Skeletal muscle cell (primary cell): ENCODE measurements around the gene PPARG.
A peak's percentile ranks its signal among the peaks of the same experiment; 100 is the strongest.

Source experiments
- DNase-seq: peaks from one replicate; pipeline ENCODE4 v3.0.0-alpha.2; 2010; ENCODE audit warnings: low read depth
- H3K4me3 ChIP-seq: 2 replicates; pipeline ENCODE4 v1.5.1; 2011; ENCODE audit warnings: low read depth, mild to moderate bottlenecking, control low read depth, low read length, moderate library complexity

PPARG gene

DNA sequence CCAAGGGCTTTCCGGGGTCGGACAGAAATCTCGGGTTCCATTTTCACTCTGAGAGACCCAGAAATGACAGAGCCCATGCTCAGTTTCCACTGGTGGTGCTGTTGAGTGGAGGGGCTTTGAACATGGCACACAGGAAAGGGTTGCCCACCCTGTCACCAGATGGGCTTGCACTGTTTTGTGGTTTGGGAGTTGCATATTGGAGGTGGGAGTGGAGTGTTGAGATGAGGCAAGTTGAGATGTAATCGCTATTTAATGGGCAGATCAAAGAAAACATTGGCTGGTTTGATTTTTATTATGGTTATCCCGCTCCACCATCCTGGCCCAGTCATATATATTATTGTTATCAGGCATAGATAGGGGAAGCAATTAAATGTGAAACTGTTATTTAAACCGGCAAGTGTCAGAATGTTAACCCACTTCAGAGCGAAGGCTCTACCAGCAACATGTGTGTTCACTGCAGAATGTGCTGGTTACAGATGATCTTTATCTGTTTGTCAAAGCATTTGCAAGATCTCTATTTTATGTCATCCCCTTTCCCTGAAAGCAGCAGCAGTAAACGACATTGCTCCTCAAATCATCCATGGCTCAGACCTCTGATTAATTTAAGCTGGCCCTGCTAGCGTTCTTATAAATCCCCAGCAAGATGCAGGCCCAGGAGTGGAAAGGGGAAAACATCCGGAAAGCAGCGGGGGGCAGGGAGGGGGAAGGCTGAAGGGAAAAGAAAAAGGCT, 137.1 kb downstream of the PPARG start:
- H3K4me3 ChIP-seq, result no peak overlapping the region
- no peak for DNase-seq

DNA sequence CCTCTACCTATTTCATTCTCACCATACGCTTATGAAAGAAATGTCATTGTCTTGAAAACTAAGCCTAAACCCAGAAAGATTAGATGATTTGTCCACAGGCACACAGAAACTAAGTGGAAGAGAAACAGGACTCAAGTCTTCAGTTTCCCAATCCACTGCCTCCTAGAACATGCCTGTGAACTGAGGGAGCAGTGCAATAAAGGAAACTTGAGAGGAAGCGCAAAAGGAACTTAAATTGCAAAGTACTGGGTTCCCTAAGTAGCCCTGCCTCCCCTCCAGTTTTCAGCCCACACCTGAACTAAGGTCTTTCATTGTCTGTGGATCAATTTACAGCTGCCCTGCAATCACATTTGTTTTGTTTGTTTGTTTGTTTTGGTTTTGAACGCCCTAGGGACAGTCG, 138.7 kb downstream of the PPARG start:
- H3K4me3 ChIP-seq, result no peak overlapping the region
- DNase-seq, result no peak

DNA sequence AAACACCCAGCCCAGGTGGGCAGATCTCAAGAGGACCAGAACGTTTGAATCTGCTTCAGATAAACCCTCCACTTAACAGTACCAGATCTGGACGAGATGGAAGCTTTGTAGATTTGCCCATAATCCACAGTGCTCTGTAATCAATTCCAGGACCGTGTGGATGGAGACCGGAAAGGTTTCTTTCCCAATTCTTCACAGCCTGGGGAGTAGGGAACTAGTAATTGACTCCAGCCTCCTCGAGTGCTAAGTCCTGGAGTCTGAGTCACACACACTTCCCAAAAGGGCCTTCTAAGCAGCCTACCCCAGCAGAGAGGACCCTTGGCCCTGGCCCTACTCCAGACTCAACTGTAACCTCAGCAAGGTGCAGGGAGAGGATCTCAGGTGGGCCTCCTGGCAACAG, 139.3 kb downstream of the PPARG start:
- no peak overlapping the region for H3K4me3 ChIP-seq
- DNase-seq, result no peak

- no peak for DNase-seq
- H3K4me3 ChIP-seq, result no peak overlapping the region
Measured at GRCh38 chr3:12430086-12430485, 141.2 kb downstream of the PPARG start.

- H3K4me3 ChIP-seq, result no peak overlapping the region
- DNase-seq, result no peak
Measured at GRCh38 chr3:12433823-12434222, 145.0 kb downstream of the PPARG start.

- DNase-seq, result peak; percentile 74
- no peak overlapping the region for H3K4me3 ChIP-seq
Measured at GRCh38 chr3:12436514-12437220, 147.8 kb downstream of the PPARG start.

GRCh38 chr3:12437221-12437605, 148.3 kb downstream of the PPARG start:
- no peak overlapping the region for H3K4me3 ChIP-seq
- DNase-seq, result no peak

DNA sequence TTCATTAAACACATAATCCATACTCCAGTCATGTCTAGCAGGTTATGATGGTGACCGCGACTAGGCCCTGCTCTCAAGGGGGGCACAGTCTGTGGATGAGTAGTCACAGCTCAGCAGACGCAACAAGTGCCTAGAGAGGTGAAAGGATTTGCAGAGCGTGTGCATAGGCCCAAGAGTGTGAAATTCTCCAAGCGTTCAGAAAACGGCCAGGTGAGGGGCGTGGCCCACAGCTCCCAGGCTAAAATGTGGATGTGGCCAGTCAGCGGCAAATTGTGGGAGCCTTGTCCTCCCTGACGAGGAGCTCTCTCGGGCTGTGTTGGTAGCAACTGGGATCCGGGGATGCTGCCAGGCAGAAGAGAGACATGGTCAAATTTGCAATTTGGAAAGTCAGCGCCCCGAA, 149.0 kb downstream of the PPARG start:
- H3K4me3 ChIP-seq, result no peak overlapping the region

DNA sequence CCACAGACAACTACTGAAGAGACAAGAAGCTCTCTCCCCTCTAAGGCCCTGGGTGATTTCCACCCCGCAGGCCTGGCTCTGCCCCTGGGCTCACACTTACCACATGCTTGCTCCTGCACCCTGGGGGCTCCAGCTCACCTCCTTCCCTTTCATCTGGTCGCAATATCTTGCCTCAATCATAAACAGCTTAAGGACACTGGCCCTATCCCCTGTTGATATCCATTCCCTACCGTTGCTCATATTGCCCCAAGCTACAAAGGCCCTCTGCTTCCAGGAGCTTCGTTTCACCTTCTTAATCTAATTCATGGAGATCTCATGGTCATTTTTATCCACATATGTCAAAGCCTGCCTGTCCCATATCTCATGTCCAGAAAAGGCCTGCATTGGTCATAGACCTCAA, 149.4 kb downstream of the PPARG start:
- DNase-seq, result no peak
- no peak overlapping the region for H3K4me3 ChIP-seq

More for the DNA sequence above, 149.0 kb downstream of the PPARG start:
- no peak for DNase-seq

- DNase-seq, result no peak
- H3K4me3 ChIP-seq, result no peak overlapping the region
Measured at GRCh38 chr3:12439161-12439940, 150.5 kb downstream of the PPARG start.

DNA sequence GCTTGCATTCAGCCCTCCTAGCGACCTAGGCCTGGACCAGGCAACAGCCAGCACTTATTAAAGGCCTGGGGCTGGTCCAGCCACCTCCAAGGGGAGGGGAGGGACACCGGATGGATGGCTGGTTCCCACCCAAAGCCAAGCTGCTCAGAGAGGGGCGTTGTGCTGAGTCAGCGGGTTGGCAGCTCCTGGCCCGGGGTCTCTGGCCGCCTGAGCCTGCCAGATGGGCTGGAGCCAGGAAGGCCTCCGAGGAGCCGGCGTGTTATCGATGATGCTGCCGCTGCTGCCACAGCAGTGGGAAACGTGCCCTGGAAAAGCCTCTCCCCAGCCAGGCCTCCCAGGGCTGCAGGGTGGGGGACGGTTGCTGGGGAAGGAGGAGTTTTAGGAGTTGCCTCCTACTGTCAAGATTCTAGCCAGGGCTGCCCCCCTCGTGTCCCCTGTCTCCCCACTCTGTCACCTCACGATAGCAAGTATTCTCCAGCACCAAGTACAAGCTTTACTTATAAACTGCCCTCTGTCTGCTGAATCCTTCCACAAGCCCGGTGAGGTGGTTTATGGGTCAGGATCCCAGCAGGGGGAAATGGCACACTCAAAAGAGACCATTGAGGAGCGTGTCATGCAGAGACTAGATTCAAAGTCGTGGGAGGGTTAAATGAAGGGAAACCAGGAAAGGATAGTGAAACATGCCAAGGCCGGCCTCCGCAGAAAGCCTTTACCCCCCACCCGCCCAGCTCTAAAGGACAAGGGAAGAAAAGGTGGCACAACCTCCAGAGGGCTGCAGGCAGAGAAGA, 152.3 kb downstream of the PPARG start:
- DNase-seq, result peak; percentile 88
- H3K4me3 ChIP-seq, result no peak overlapping the region

GRCh38 chr3:12442654-12443501, 154.0 kb downstream of the PPARG start:
- DNase-seq, result no peak
- H3K4me3 ChIP-seq, result no peak overlapping the region

DNA sequence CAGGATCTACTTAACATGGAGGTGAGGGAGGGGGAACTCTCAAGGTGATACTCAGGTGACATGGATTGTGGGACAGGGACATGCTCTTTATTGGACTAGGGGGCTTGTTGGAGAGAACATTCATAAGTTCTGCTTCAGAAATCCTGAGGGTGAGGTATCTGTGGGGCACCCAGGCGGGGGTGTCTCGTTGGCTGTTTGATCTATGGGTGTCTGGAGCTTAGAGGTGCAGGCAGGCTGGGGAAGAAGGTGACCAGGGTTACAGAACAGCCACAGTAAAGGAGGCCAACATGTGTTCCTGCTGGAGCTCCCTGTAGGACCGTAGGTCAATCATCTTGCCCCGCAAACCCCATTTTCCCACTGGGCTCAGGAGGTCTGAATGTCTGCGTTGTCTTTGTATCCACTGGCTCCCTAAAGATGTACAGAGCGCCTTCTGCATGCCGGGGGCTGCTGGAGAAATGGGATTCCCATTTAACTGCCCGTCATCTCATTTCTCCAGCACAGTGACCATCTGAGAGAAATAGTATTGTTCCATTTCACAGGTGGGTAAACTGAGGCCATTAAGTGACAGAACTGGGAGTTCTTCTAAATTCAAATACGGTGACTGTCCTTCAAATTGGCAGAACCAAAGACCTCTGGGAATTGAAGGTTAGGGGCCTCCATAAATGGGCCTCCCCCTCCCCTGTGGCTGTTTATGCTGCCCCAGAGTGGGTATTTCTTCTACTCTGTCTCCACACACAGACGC, 155.1 kb downstream of the PPARG start:
- H3K4me3 ChIP-seq, result no peak overlapping the region
- DNase-seq, result no peak

GRCh38 chr3:12444582-12445471, 156.0 kb downstream of the PPARG start:
- no peak for DNase-seq

GRCh38 chr3:12445523-12446240, 156.8 kb downstream of the PPARG start:
- no peak for DNase-seq
- H3K4me3 ChIP-seq, result no peak overlapping the region

More at GRCh38 chr3:12444582-12445471, 156.0 kb downstream of the PPARG start:
- H3K4me3 ChIP-seq, result no peak overlapping the region

DNA sequence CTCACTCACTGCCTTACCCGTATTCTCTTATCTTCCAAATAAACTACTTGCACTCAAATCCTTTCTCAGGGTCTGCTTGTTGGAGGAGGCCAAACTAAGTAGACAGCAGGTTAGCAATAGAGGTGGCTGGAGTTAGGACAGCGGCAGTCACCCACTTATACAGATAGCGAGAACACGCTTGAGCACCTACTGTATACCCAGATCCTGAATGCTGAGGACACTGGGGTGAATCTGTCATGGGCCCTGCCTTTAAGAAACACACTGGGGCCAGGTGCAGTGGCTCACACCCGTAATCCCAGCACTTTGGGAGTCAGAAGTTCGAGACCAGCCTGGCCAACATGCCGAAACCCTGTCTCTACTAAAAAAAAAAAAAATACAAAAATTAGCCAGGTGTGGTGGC, 157.4 kb downstream of the PPARG start:
- no peak overlapping the region for H3K4me3 ChIP-seq
- DNase-seq, result no peak

GRCh38 chr3:12447075-12447474, 158.2 kb downstream of the PPARG start:
- no peak overlapping the region for H3K4me3 ChIP-seq
- no peak for DNase-seq
